ENCODE results near the gene CAMTA1. TPM values are rescaled to one million over a fixed set of nuclear protein-coding genes. Genes with fewer than 3 reads are reported as not detected.

Gene CAMTA1
- total RNA-seq, 2 experiments from 2014 or later = 43.9 to 73.3 TPM

DNA sequence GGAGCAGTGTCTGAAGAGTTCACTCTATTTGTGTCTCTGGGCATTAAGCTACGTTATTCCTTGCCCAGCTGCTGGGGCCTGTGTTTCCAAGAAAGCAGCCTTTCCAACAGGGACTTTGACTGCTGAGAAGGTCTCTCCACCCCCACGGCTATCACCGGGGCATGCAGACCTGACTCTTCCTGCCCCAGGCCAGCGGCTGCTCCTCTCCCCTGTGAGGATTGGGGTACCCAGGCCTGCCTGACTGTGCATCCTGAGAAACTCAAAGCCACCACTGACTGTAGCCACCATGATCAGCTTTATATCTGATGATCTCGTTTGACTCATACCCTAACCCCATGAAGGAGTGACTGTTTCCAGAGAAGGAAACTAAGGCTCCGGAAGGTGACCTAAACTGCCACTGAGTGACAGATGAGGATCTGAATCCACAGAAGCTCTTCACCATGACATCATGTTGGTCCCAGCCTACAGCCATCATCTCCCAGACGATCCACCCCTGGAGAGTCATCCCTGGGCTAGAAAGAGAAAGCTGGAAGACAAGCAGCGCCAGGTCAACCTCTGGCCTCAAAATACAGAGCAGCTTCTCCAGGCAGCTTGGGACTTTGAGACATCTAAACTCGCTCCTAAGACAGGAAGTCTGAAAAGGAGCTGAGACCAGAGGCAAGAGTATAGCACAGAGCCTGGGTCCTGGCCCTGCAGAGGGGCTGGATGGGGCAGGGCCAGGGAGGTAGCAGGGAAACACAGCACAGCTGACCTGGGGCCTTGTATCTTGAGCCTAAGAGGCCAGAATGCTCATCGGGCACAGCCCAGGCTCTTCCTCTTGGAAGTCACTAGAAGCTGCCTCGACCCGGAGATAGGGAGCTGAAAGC is 741.8 kb downstream of the CAMTA1 start:
- no peak overlapping the region for H3K27ac ChIP-seq (ENCODE audit: low read depth, low read length, poor library complexity, severe bottlenecking)
- no peaks in the 10 kb centered on the region for H3K9me3 ChIP-seq (ENCODE audit: low read length)
- H3K4me2 ChIP-seq (ENCODE audit: low read length) = no peak overlapping the region
- H3K4me3 ChIP-seq (ENCODE audit: low read depth, low read length, poor library complexity, severe bottlenecking) = no peak overlapping the region
- H3K9me2 ChIP-seq (ENCODE audit: insufficient read depth, low read length) = no peaks in the 10 kb centered on the region
- TF ChIP-seq, protein P1, sequence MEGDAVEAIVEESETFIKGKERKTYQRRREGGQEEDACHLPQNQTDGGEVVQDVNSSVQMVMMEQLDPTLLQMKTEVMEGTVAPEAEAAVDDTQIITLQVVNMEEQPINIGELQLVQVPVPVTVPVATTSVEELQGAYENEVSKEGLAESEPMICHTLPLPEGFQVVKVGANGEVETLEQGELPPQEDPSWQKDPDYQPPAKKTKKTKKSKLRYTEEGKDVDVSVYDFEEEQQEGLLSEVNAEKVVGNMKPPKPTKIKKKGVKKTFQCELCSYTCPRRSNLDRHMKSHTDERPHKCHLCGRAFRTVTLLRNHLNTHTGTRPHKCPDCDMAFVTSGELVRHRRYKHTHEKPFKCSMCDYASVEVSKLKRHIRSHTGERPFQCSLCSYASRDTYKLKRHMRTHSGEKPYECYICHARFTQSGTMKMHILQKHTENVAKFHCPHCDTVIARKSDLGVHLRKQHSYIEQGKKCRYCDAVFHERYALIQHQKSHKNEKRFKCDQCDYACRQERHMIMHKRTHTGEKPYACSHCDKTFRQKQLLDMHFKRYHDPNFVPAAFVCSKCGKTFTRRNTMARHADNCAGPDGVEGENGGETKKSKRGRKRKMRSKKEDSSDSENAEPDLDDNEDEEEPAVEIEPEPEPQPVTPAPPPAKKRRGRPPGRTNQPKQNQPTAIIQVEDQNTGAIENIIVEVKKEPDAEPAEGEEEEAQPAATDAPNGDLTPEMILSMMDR (conservative IDR thresholded peaks at IDR 0.05; ENCODE audit: low read length) = no peak
- no peak for TF ChIP-seq EZH2phosphoT487 (IDR thresholded peaks at IDR 0.05; ENCODE audit: borderline replicate concordance, low read depth, low read length)
- intact Hi-C loops (cut with micrococcal nuclease; ENCODE audit: unreplicated experiment) = no loop called here
- no peaks in the 10 kb centered on the region for H3K4me1 ChIP-seq (ENCODE audit: insufficient read depth, low read length, poor library complexity, severe bottlenecking)
- no peaks in the 10 kb centered on the region for H4K20me1 ChIP-seq (ENCODE audit: insufficient read depth, low read length)
- no peak overlapping the region for H2AFZ ChIP-seq (ENCODE audit: low read length)
- H3K79me2 ChIP-seq (ENCODE audit: insufficient read depth, low read depth, low read length) = no peaks in the 10 kb centered on the region
- POLR2A ChIA-PET = interaction anchor here (0.7 kb wide), 1 partner anchor 11 kb away, joined by 3 read pairs; no protein-coding TSS in a partner anchor
- no TSS peak for BruUV-seq (replicated peaks)
- DNase-seq (ENCODE audit: low spot score) = no peak
- CTCF ChIA-PET (ENCODE audit: unreplicated experiment) = no interaction called here
- H3K36me3 ChIP-seq (ENCODE audit: insufficient read depth, low read length) = no peaks in the 10 kb centered on the region

DNA sequence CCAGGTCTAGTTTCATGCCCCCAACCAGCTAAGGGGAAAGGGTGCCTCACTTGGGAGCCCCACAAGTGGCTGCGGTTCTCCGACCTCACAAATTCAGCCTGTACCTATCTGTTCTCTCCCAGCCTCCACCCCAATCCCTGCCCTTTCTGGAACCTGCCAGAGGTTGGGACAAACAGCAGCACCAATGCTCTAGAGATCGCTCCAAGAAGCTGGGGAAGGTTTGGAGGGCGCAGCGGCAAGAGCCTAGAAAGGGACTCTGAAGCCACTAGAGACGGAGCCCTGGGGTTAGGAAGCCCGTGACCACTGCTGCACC is 742.4 kb downstream of the CAMTA1 start:
- ChIA-PET POLR2A (interaction anchor here (0.7 kb wide), 1 partner anchor 10 kb away, joined by 3 read pairs; no protein-coding TSS in a partner anchor), CTCF (ENCODE audit: unreplicated experiment) (no interaction called here)
- H3K4me2 ChIP-seq (ENCODE audit: low read length) = no peak overlapping the region
- intact Hi-C loops (cut with micrococcal nuclease; ENCODE audit: unreplicated experiment) = no loop called here
- DNase-seq (ENCODE audit: low spot score) = no peak
- H4K20me1 ChIP-seq (ENCODE audit: insufficient read depth, low read length) = no peaks in the 10 kb centered on the region
- no peaks in the 10 kb centered on the region for H3K79me2 ChIP-seq (ENCODE audit: insufficient read depth, low read depth, low read length)
- no TSS peak for BruUV-seq (replicated peaks)
- no peak overlapping the region for H2AFZ ChIP-seq (ENCODE audit: low read length)
- H3K4me3 ChIP-seq (ENCODE audit: low read depth, low read length, poor library complexity, severe bottlenecking) = no peak overlapping the region
- H3K9me2 ChIP-seq (ENCODE audit: insufficient read depth, low read length) = no peaks in the 10 kb centered on the region
- no peak overlapping the region for H3K27ac ChIP-seq (ENCODE audit: low read depth, low read length, poor library complexity, severe bottlenecking)
- TF ChIP-seq EZH2phosphoT487 (IDR thresholded peaks at IDR 0.05; ENCODE audit: borderline replicate concordance, low read depth, low read length) = no peak
- TF ChIP-seq, protein P1 (conservative IDR thresholded peaks at IDR 0.05; ENCODE audit: low read length) = no peak
- H3K4me1 ChIP-seq (ENCODE audit: insufficient read depth, low read length, poor library complexity, severe bottlenecking) = no peaks in the 10 kb centered on the region
- H3K9me3 ChIP-seq (ENCODE audit: low read length) = no peaks in the 10 kb centered on the region
- no peaks in the 10 kb centered on the region for H3K36me3 ChIP-seq (ENCODE audit: insufficient read depth, low read length)
